ENCODE measurements around the gene TANC1.
"Not testable (repeated sequence)": the region's sequence is repeated elsewhere in the genome, so short reads cannot be mapped to it uniquely, and the experiment has no call there.

Gene TANC1

GRCh38 chr2:159034713-159035112, 66.3 kb downstream of the TANC1 start:
- ChIA-PET POLR2A (no interaction called here), CTCF (interaction anchor here (1.2 to 5.4 kb wide), 10 partner anchors 9 to 148 kb away, joined by 3 to 33 read pairs (median 4); no protein-coding TSS in a partner anchor)
- no peaks in the 10 kb centered on the region for H3K27me3 ChIP-seq (replicated peaks in 2 of 5; ENCODE audit: control insufficient read depth in 4 of 5, insufficient read depth in 5 of 5, low read length in 4 of 5)
- no peak for DNase-seq
- H3K9me3 ChIP-seq (ENCODE audit: control extremely low read depth in 1 of 5, control insufficient read depth in 4 of 5, insufficient read depth in 2 of 5, low read depth in 1 of 5, low read length in 4 of 5) = no peaks in the 10 kb centered on the region
- H3K36me3 ChIP-seq (ENCODE audit: control insufficient read depth in 4 of 4, insufficient read depth in 4 of 4, low read length in 3 of 4) = no peaks in the 10 kb centered on the region
- H3K27ac ChIP-seq (ENCODE audit: insufficient read depth in 1 of 2, low read depth in 1 of 2, low read length in 2 of 2, poor library complexity in 1 of 2, severe bottlenecking in 2 of 2) = no peak overlapping the region
- 99% methylated on average over 7 of the region's 7 CpGs for WGBS (ENCODE audit: insufficient coverage)
- no peak overlapping the region for H3K4me3 ChIP-seq (ENCODE audit: control insufficient read depth in 1 of 7, extremely low read depth in 1 of 7, insufficient read depth in 4 of 7, low read depth in 2 of 7, low read length in 6 of 7)
- H3K4me1 ChIP-seq (ENCODE audit: control extremely low read depth in 1 of 4, control insufficient read depth in 4 of 4, insufficient read depth in 4 of 4, low read length in 3 of 4) = peaks cover 0 to 31% (median 21%) of the 10 kb centered on the region in 4 experiments

- Histone ChIP-seq H3K9me3 (ENCODE audit: control extremely low read depth in 1 of 5, control insufficient read depth in 4 of 5, insufficient read depth in 2 of 5, low read depth in 1 of 5, low read length in 4 of 5) (no peaks in the 10 kb centered on the region), H3K4me3 (ENCODE audit: control insufficient read depth in 1 of 7, extremely low read depth in 1 of 7, insufficient read depth in 4 of 7, low read depth in 2 of 7, low read length in 6 of 7) (no peak overlapping the region), H3K36me3 (ENCODE audit: control insufficient read depth in 4 of 4, insufficient read depth in 4 of 4, low read length in 3 of 4) (no peaks in the 10 kb centered on the region), H3K27me3 (replicated peaks in 2 of 5; ENCODE audit: control insufficient read depth in 4 of 5, insufficient read depth in 5 of 5, low read length in 4 of 5) (no peaks in the 10 kb centered on the region), H3K27ac (ENCODE audit: insufficient read depth in 1 of 2, low read depth in 1 of 2, low read length in 2 of 2, poor library complexity in 1 of 2, severe bottlenecking in 2 of 2) (no peak overlapping the region), H3K4me1 (ENCODE audit: control extremely low read depth in 1 of 4, control insufficient read depth in 4 of 4, insufficient read depth in 4 of 4, low read length in 3 of 4) (peaks cover 0 to 19% (median 10%) of the 10 kb centered on the region in 4 experiments)
- ChIA-PET CTCF (interaction anchor here (1.1 to 5.4 kb wide), 15 partner anchors 9 to 151 kb away, joined by 3 to 33 read pairs (median 4); no protein-coding TSS in a partner anchor), POLR2A (interaction anchor here (0.5 to 1.0 kb wide), 2 partner anchors 13 to 51 kb away, joined by 3 read pairs; no protein-coding TSS in a partner anchor)
- 86% methylated on average over 7 of the region's 10 CpGs for WGBS (ENCODE audit: insufficient coverage)
- peak; percentile 46 to 70 (median 57) for DNase-seq
Measured at GRCh38 chr2:159035790-159036411, 67.5 kb downstream of the TANC1 start.

- ChIA-PET CTCF (interaction anchor here (1.2 to 5.4 kb wide), 12 partner anchors 8 to 150 kb away, joined by 3 to 33 read pairs (median 4); no protein-coding TSS in a partner anchor), POLR2A (interaction anchor here (1.0 kb wide), 1 partner anchor 50 kb away, joined by 3 read pairs; no protein-coding TSS in a partner anchor)
- H3K36me3 ChIP-seq (ENCODE audit: control insufficient read depth in 4 of 4, insufficient read depth in 4 of 4, low read length in 3 of 4); DNase-seq; H3K27ac ChIP-seq (ENCODE audit: insufficient read depth in 1 of 2, low read depth in 1 of 2, low read length in 2 of 2, poor library complexity in 1 of 2, severe bottlenecking in 2 of 2); H3K27me3 ChIP-seq (replicated peaks in 2 of 5; ENCODE audit: control insufficient read depth in 4 of 5, insufficient read depth in 5 of 5, low read length in 4 of 5); H3K4me3 ChIP-seq (ENCODE audit: control insufficient read depth in 1 of 7, extremely low read depth in 1 of 7, insufficient read depth in 4 of 7, low read depth in 2 of 7, low read length in 6 of 7); H3K9me3 ChIP-seq (ENCODE audit: control extremely low read depth in 1 of 5, control insufficient read depth in 4 of 5, insufficient read depth in 2 of 5, low read depth in 1 of 5, low read length in 4 of 5): not testable (repeated sequence)
- no CpG with 5 or more reads among the region's 3 CpGs for WGBS (ENCODE audit: insufficient coverage)
- peaks cover 0 to 14% (median 6%) of the 10 kb centered on the region in 4 experiments for H3K4me1 ChIP-seq (ENCODE audit: control extremely low read depth in 1 of 4, control insufficient read depth in 4 of 4, insufficient read depth in 4 of 4, low read length in 3 of 4)
Measured at GRCh38 chr2:159036461-159036860, 68.0 kb downstream of the TANC1 start.

DNA sequence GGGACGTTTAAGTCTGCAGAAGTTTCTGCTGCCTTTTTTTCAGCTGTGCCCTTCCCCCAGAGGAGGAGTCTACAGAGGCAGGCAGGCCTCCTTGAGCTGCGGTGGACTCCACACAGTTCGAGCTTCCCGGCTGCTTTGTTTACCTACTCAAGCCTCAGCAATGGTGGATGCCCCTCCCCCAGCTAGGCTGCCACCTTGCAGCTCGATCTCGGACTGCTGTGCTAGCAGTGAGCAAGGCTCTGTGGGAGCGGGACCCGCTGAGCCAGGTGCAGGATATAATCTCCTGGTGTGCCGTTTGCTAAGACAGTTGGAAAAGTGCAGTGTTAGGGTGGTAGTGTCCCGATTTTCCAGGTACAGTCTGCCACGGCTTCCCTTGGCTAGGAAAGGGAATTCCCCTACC, 72.9 kb downstream of the TANC1 start:
- DNase-seq; H3K27me3 ChIP-seq (replicated peaks in 2 of 5; ENCODE audit: control insufficient read depth in 4 of 5, insufficient read depth in 5 of 5, low read length in 4 of 5); H3K27ac ChIP-seq (ENCODE audit: insufficient read depth in 1 of 2, low read depth in 1 of 2, low read length in 2 of 2, poor library complexity in 1 of 2, severe bottlenecking in 2 of 2); H3K4me3 ChIP-seq (ENCODE audit: control insufficient read depth in 1 of 7, extremely low read depth in 1 of 7, insufficient read depth in 4 of 7, low read depth in 2 of 7, low read length in 6 of 7); H3K9me3 ChIP-seq (ENCODE audit: control extremely low read depth in 1 of 5, control insufficient read depth in 4 of 5, insufficient read depth in 2 of 5, low read depth in 1 of 5, low read length in 4 of 5); H3K4me1 ChIP-seq (ENCODE audit: control extremely low read depth in 1 of 4, control insufficient read depth in 4 of 4, insufficient read depth in 4 of 4, low read length in 3 of 4); POLR2A ChIA-PET; H3K36me3 ChIP-seq (ENCODE audit: control insufficient read depth in 4 of 4, insufficient read depth in 4 of 4, low read length in 3 of 4): not testable (repeated sequence)
- WGBS (ENCODE audit: insufficient coverage) = 98% methylated on average over 9 of the region's 11 CpGs
- CTCF ChIA-PET = interaction anchor here (1.1 kb wide), 1 partner anchor 14 kb away, joined by 3 read pairs; no protein-coding TSS in a partner anchor

DNA sequence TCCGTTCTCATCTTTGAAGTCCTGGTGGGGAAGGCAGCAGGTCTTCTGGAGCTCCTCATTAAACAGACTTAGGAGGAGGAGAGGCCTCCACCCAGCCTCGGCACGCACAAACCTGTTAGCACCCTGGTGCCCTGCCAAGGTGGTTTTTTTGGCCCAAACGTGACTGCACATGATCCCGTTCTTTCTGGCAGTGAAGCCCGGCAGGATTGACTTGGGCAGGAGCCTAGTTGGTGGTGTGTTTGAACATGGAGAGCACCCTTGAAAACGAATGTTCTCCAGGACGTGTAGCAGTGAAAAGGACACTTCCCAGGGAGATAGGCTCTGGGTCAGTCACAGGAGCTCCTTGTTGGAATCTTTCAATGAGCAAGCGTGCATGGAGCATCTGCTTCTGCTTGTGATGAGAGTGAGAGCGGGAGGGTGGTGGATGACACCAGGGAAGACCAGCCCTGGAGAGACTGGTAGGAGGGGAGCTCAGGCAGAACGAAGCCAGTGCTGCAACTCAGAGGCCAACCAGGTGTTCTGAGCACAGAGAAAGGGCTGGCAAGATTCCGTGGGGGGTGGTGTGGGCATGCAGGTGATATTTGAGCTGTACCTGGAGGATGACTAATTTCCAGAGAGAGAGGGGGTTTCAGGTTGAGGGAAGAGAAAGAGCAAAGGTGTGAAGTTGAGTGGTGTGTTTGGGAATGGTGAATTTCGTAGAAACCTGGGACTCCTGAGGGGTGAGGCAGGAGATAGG, 73.8 kb downstream of the TANC1 start:
- peaks cover 0 to 12% (median 7%) of the 10 kb centered on the region in 4 experiments for H3K4me1 ChIP-seq (ENCODE audit: control extremely low read depth in 1 of 4, control insufficient read depth in 4 of 4, insufficient read depth in 4 of 4, low read length in 3 of 4)
- peaks cover 0 to 7% (median 0%) of the 10 kb centered on the region in 4 experiments for H3K36me3 ChIP-seq (ENCODE audit: control insufficient read depth in 4 of 4, insufficient read depth in 4 of 4, low read length in 3 of 4)
- DNase-seq = no peak
- POLR2A ChIA-PET = no interaction called here
- no peaks in the 10 kb centered on the region for H3K27me3 ChIP-seq (replicated peaks in 2 of 5; ENCODE audit: control insufficient read depth in 4 of 5, insufficient read depth in 5 of 5, low read length in 4 of 5)
- H3K9me3 ChIP-seq (ENCODE audit: control extremely low read depth in 1 of 5, control insufficient read depth in 4 of 5, insufficient read depth in 2 of 5, low read depth in 1 of 5, low read length in 4 of 5) = peaks cover 0 to 7% (median 5%) of the 10 kb centered on the region in 5 experiments
- CTCF ChIA-PET = interaction anchor here (0.7 to 1.1 kb wide), 3 partner anchors 13 to 44 kb away, joined by 3 read pairs; no protein-coding TSS in a partner anchor
- H3K27ac ChIP-seq (ENCODE audit: insufficient read depth in 1 of 2, low read depth in 1 of 2, low read length in 2 of 2, poor library complexity in 1 of 2, severe bottlenecking in 2 of 2) = no peak overlapping the region
- 95% methylated on average over 11 of the region's 13 CpGs for WGBS (ENCODE audit: insufficient coverage)
- no peak overlapping the region for H3K4me3 ChIP-seq (ENCODE audit: control insufficient read depth in 1 of 7, extremely low read depth in 1 of 7, insufficient read depth in 4 of 7, low read depth in 2 of 7, low read length in 6 of 7)

DNA sequence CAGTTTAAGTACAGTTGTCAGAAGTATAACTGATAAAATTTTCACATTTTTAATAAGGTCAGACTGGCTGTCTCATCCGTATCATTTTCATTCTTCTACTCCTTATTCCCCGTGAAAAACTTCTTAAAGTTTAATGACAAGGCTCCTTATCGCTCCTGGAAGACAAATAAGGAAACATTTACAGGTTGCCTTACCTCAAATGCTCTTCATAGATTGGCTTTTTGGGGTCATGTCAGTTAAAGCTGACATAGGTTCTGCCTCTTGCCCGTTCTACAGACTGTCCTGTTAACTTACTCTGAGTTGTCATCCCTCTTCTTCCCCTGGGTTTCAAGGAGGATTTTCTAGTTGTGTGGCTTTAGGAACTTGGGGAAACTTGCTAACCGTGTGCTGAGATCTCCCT, 75.3 kb downstream of the TANC1 start:
- peaks cover 0 to 7% (median 5%) of the 10 kb centered on the region in 5 experiments for H3K9me3 ChIP-seq (ENCODE audit: control extremely low read depth in 1 of 5, control insufficient read depth in 4 of 5, insufficient read depth in 2 of 5, low read depth in 1 of 5, low read length in 4 of 5)
- H3K4me3 ChIP-seq (ENCODE audit: control insufficient read depth in 1 of 7, extremely low read depth in 1 of 7, insufficient read depth in 4 of 7, low read depth in 2 of 7, low read length in 6 of 7) = no peak overlapping the region
- 100% methylated on average over 2 of the region's 5 CpGs for WGBS (ENCODE audit: insufficient coverage)
- POLR2A ChIA-PET = no interaction called here
- H3K27me3 ChIP-seq (replicated peaks in 2 of 5; ENCODE audit: control insufficient read depth in 4 of 5, insufficient read depth in 5 of 5, low read length in 4 of 5) = no peaks in the 10 kb centered on the region
- no peak overlapping the region for H3K27ac ChIP-seq (ENCODE audit: insufficient read depth in 1 of 2, low read depth in 1 of 2, low read length in 2 of 2, poor library complexity in 1 of 2, severe bottlenecking in 2 of 2)
- H3K36me3 ChIP-seq (ENCODE audit: control insufficient read depth in 4 of 4, insufficient read depth in 4 of 4, low read length in 3 of 4) = peaks cover 0 to 7% (median 0%) of the 10 kb centered on the region in 4 experiments
- CTCF ChIA-PET = interaction anchor here (1.1 to 1.2 kb wide), 2 partner anchors 11 to 43 kb away, joined by 3 read pairs; no protein-coding TSS in a partner anchor
- DNase-seq = no peak
- H3K4me1 ChIP-seq (ENCODE audit: control extremely low read depth in 1 of 4, control insufficient read depth in 4 of 4, insufficient read depth in 4 of 4, low read length in 3 of 4) = peaks cover 0 to 12% (median 7%) of the 10 kb centered on the region in 4 experiments

Measured in common myeloid progenitor, CD34-positive (primary cell).